GM04504 (cell line): ENCODE data around the gene OXSR1.
"Not testable (repeated sequence)": the region's sequence is repeated elsewhere in the genome, so short reads cannot be mapped to it uniquely, and the experiment has no call there.

Experiments
- DNase-seq: peaks from one replicate; pipeline ENCODE4 v3.0.0-alpha.2; 2012; ENCODE audit warnings: low read depth

OXSR1 gene

GRCh38 chr3:38270606-38271005, 105.3 kb downstream of the OXSR1 start:
- DNase-seq = no peak

- DNase-seq = no peak
These were observed 106.2 kb downstream of the OXSR1 start for GRCh38 chr3:38271553-38271952.

GRCh38 chr3:38274864-38275649, 109.7 kb downstream of the OXSR1 start:
- no peak for DNase-seq

GRCh38 chr3:38275658-38276057, 110.3 kb downstream of the OXSR1 start:
- DNase-seq = no peak

- no peak for DNase-seq
These were observed 111.0 kb downstream of the OXSR1 start for GRCh38 chr3:38276081-38276916.

- DNase-seq = no peak
These were observed 111.7 kb downstream of the OXSR1 start for GRCh38 chr3:38276917-38277630.

GRCh38 chr3:38278841-38279240, 113.5 kb downstream of the OXSR1 start:
- no peak for DNase-seq

GRCh38 chr3:38281895-38282686, 116.8 kb downstream of the OXSR1 start, which contains the start of gene SLC22A14:
Gene SLC22A14, plus strand, starts transcription at chr3:38282294. Its CDS starts 23,733 bp downstream, at chr3:38306027.
- no peak for DNase-seq

GRCh38 chr3:38283810-38284755, 118.7 kb downstream of the OXSR1 start:
- peak; percentile 78 for DNase-seq

GRCh38 chr3:38284756-38285150, 119.4 kb downstream of the OXSR1 start:
- no peak for DNase-seq

- not testable (repeated sequence) for DNase-seq
These were observed 124.2 kb downstream of the OXSR1 start for GRCh38 chr3:38289286-38290217.

- not testable (repeated sequence) for DNase-seq
These were observed 131.7 kb downstream of the OXSR1 start for GRCh38 chr3:38297053-38297452.

GRCh38 chr3:38297537-38297936, 132.2 kb downstream of the OXSR1 start:
- DNase-seq = no peak

GRCh38 chr3:38297947-38298711, 132.8 kb downstream of the OXSR1 start:
- DNase-seq = peak; percentile 6
